Fibroblast of lung (primary cell): ENCODE data around the gene ZBTB43. TPM values are rescaled to one million over a fixed set of nuclear protein-coding genes. Genes with fewer than 3 reads are reported as not detected.

Experiments used
- DNase-seq, 2 donors: peaks; one replicate each; pipeline versions ENCODE4 v3.0.0 to v3.0.0-alpha.2; 2010; ENCODE audit warnings: low read depth in 2 of 2
- H2AFZ ChIP-seq: 2 replicates; pipeline ENCODE4 v1.5.1; 2012; ENCODE audit warnings: low read length, control low read depth, inconsistent platforms
- H3K27ac ChIP-seq: 2 replicates; pipeline ENCODE4 v1.5.1; 2011; ENCODE audit warnings: low read length, control low read depth; ENCODE audit not compliant: insufficient read depth
- H3K27me3 ChIP-seq: 2 replicates; pipeline ENCODE4 v1.5.1; 2011; ENCODE audit warnings: mild to moderate bottlenecking, low read length; ENCODE audit not compliant: control insufficient read depth, insufficient read depth
- H3K36me3 ChIP-seq: 2 replicates; pipeline ENCODE4 v1.5.1; 2011; ENCODE audit warnings: low read length; ENCODE audit not compliant: control insufficient read depth, insufficient read depth
- H3K4me1 ChIP-seq: 2 replicates; pipeline ENCODE4 v1.5.1; 2011; ENCODE audit warnings: low read length; ENCODE audit not compliant: control insufficient read depth, insufficient read depth; ENCODE audit errors: extremely low read depth
- H3K4me2 ChIP-seq: 2 replicates; pipeline ENCODE4 v1.5.1; 2011; ENCODE audit warnings: low read length, control low read depth; ENCODE audit not compliant: insufficient read depth; ENCODE audit errors: extremely low read depth
- H3K4me3 ChIP-seq, 4 experiments: fragments of 200-600 bp in 1 of 4; sonication (generic) in 1 of 4; replicated peaks in 1 of 4; 2 replicates each; pipeline ENCODE4 v1.5.1; 2011 to 2016; ENCODE audit warnings: low read length in 4 of 4, low read depth in 3 of 4, mild to moderate bottlenecking in 3 of 4, control low read depth in 2 of 4, inconsistent platforms in 1 of 4, mixed read lengths in 1 of 4; ENCODE audit not compliant: insufficient read depth in 1 of 4; ENCODE audit errors: control extremely low read depth in 1 of 4
- H3K79me2 ChIP-seq: 2 replicates; pipeline ENCODE4 v1.5.1; 2012; ENCODE audit warnings: mild to moderate bottlenecking, low read length, inconsistent platforms; ENCODE audit not compliant: control insufficient read depth, insufficient read depth
- H3K9ac ChIP-seq: 2 replicates; pipeline ENCODE4 v1.5.1; 2011; ENCODE audit warnings: mild to moderate bottlenecking, low read length, control low read depth; ENCODE audit not compliant: insufficient read depth
- H3K9me3 ChIP-seq: 2 replicates; pipeline ENCODE4 v1.5.1; 2012; ENCODE audit warnings: low read depth, low read length; ENCODE audit not compliant: control insufficient read depth, insufficient read depth
- H4K20me1 ChIP-seq: 2 replicates; pipeline ENCODE4 v1.5.1; 2011; ENCODE audit warnings: low read length; ENCODE audit not compliant: control insufficient read depth, insufficient read depth; ENCODE audit errors: extremely low read depth
- EZH2 ChIP-seq: IDR thresholded peaks from 2 replicates; pipeline ENCODE4 v1.5.1; 2012; ENCODE audit warnings: low read length, control low read depth, mild to moderate bottlenecking; ENCODE audit errors: missing control alignments
- polyA minus RNA-seq: library from RNA; depleted of rRNA, polyadenylated mRNA; stranded (reverse); fragments of >200 nt; gene quantifications from 2 replicates; pipeline ENCODE4 v1.2.3, GENCODE V29; 2011; ENCODE audit warnings: low replicate concordance
- polyA plus RNA-seq, 2 donors: library from polyadenylated mRNA; depleted of rRNA in 1 of 2; stranded (reverse) in 1 of 2; unstranded in 1 of 2; fragments of >200 nt; gene quantifications; 2 replicates each; pipeline ENCODE4 v1.2.1, GENCODE V29; 2011 to 2012; ENCODE audit warnings: missing spikeins in 1 of 2
- total RNA-seq: library from RNA; depleted of rRNA; stranded (reverse); fragments of >200 nt; gene quantifications from 2 replicates; pipeline ENCODE4 v1.2.1, GENCODE V29; 2014
- TF ChIP-seq, protein P1 (sequence below), 2 donors: IDR thresholded peaks in 1 of 2; conservative IDR thresholded peaks in 1 of 2; 1 replicate in 1 of 2; 2 replicates in 1 of 2; pipeline ENCODE4 v1.5.1; 2011 to 2012; ENCODE audit warnings: low read length in 2 of 2, control low read depth in 1 of 2, inconsistent platforms in 1 of 2, low read depth in 1 of 2, mild to moderate bottlenecking in 1 of 2

Gene ZBTB43, protein sequence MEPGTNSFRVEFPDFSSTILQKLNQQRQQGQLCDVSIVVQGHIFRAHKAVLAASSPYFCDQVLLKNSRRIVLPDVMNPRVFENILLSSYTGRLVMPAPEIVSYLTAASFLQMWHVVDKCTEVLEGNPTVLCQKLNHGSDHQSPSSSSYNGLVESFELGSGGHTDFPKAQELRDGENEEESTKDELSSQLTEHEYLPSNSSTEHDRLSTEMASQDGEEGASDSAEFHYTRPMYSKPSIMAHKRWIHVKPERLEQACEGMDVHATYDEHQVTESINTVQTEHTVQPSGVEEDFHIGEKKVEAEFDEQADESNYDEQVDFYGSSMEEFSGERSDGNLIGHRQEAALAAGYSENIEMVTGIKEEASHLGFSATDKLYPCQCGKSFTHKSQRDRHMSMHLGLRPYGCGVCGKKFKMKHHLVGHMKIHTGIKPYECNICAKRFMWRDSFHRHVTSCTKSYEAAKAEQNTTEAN
- total RNA-seq (11.0 and 12.6 TPM in 2 replicates), polyA plus RNA-seq (6.8 and 7.1 TPM in 2 replicates), polyA minus RNA-seq (5.5 and 14.0 TPM in 2 replicates)
- polyA plus RNA-seq (2012): 4.8 and 5.2 TPM in 2 replicates

DNA sequence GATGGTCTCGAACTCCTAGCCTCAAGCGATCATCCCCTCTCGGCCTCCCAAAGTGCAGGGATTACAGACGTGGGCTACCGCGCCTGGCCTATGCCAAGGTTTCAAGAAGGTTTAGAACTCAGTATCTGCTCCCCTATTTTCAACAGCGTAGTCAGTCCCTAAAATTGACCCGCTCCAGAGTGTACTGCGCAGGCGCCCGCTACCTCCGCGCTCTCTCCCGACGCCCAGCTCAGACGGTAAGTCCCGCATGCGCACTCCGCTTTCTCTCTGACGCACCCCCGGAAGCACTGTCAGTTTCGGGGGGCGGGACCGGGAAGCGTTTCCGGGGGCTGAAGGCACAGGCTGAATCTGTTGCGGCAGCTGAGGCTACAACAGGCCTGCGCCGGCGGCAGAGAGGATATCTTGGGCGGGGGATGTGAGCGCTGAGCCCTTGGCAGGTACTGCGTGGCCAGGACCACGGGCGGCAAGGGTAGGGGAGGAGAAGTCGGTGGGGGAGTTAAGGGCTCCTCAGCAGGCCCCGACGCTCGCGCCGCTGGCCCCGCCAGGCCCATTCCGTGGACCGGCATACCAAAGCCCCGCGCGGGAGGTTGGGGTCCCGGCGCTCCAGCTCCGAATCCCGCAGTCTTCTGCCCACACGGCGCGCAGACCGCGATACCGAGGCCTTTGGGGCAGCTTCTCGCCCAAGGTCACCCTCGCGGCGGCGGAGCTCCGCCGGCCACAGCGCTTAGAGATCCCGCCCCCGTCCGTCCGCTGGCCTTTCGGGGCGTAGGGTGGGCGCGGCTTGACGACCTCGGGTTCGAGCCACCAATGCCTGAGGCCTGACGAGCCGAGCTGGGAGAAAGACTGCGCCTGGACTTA lies at the start of gene ZBTB43:
ZBTB43 (plus strand) TSS at position 345 of the 858 bp plus-strand sequence. CDS start 27,470 bp downstream, outside the sequence.
- Histone ChIP-seq H3K4me3 (peak within 1 kb of the TSS; percentile 71 to 98 (median 86)), H4K20me1 (peaks cover 4% of the 10 kb centered on the region), H3K4me1 (peaks cover 2% of the 10 kb centered on the region), H3K79me2 (peaks cover 39% of the 10 kb centered on the region), H3K27me3 (no peaks in the 10 kb centered on the region), H3K27ac (peak within 1 kb of the TSS; percentile 87), H2AFZ (peak within 1 kb of the TSS; percentile 93), H3K9ac (peak within 1 kb of the TSS; percentile 95), H3K4me2 (peak within 1 kb of the TSS; percentile 97), H3K9me3 (no peaks in the 10 kb centered on the region), H3K36me3 (no peaks in the 10 kb centered on the region)
- DNase-seq: peak; percentile 90 to 95
- no peak for TF ChIP-seq EZH2
- TF ChIP-seq, protein P1, sequence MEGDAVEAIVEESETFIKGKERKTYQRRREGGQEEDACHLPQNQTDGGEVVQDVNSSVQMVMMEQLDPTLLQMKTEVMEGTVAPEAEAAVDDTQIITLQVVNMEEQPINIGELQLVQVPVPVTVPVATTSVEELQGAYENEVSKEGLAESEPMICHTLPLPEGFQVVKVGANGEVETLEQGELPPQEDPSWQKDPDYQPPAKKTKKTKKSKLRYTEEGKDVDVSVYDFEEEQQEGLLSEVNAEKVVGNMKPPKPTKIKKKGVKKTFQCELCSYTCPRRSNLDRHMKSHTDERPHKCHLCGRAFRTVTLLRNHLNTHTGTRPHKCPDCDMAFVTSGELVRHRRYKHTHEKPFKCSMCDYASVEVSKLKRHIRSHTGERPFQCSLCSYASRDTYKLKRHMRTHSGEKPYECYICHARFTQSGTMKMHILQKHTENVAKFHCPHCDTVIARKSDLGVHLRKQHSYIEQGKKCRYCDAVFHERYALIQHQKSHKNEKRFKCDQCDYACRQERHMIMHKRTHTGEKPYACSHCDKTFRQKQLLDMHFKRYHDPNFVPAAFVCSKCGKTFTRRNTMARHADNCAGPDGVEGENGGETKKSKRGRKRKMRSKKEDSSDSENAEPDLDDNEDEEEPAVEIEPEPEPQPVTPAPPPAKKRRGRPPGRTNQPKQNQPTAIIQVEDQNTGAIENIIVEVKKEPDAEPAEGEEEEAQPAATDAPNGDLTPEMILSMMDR (conservative IDR thresholded peaks at IDR 0.05 in 1 of 2, IDR thresholded peaks at IDR 0.05 in 1 of 2; ENCODE audit: low read depth in 1 of 2, low read length in 2 of 2): no peak

DNA sequence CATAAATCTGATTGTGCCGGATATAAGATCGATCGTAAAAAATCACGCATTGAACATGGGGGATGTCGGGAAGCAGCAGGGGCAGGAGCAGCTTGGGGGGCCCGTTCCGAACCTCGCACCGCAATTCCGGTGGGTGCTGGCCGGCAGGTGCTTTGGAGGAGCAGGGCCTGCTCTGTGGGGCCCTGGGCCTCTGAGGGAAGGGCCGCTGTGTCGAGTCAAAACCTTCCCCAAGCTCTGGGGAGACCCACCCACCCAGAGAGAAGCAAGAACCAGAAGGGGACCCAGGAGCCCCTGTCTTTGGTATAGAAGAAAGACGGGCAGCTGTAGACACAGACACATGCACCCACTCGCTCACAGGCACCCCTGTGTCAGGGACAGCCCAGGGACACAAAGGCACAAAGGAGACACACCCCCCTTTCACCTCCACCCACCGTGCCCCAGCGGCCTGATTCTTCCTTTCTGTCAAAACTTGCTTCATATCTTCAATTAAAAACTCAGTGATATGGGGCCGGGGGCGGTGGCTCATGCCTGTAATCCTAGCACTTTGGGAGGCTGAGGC lies 49.4 kb upstream of the ZBTB43 start:
- Histone ChIP-seq H4K20me1 (no peaks in the 10 kb centered on the region), H3K36me3 (no peaks in the 10 kb centered on the region), H3K4me2 (no peak overlapping the region), H3K27me3 (no peaks in the 10 kb centered on the region), H3K27ac (no peak overlapping the region), H3K79me2 (no peaks in the 10 kb centered on the region), H2AFZ (no peak overlapping the region), H3K9me3 (no peaks in the 10 kb centered on the region), H3K9ac (no peak overlapping the region), H3K4me3 (no peak overlapping the region), H3K4me1 (no peaks in the 10 kb centered on the region)
- DNase-seq: no peak
- TF ChIP-seq, protein P1 (conservative IDR thresholded peaks at IDR 0.05 in 1 of 2, IDR thresholded peaks at IDR 0.05 in 1 of 2; ENCODE audit: low read depth in 1 of 2, low read length in 2 of 2): no peak
- no peak for TF ChIP-seq EZH2
